ENCODE measurements around the gene ZNF317. TPM values are rescaled to one million over a fixed set of nuclear protein-coding genes. Genes with fewer than 3 reads are reported as not detected.

ZNF317 gene
- total RNA-seq, 2 donors from 2014 or later, result 36.7 to 40.1 TPM

- Histone ChIP-seq H3K36me3 (ENCODE audit: control insufficient read depth, insufficient read depth, low read length) (peaks cover 95% of the 10 kb centered on the region), H3K9ac (ENCODE audit: extremely low read depth, low read length, poor library complexity, severe bottlenecking) (no peak overlapping the region), H3K4me1 (ENCODE audit: control insufficient read depth, insufficient read depth, low read length) (no peaks in the 10 kb centered on the region), H3K27ac (ENCODE audit: low read depth, low read length) (no peak overlapping the region), H3K4me3 (ENCODE audit: low read length) (no peak overlapping the region), H3K27me3 (ENCODE audit: control insufficient read depth, insufficient read depth, low read length, poor library complexity, severe bottlenecking) (no peaks in the 10 kb centered on the region), H3K9me3 (ENCODE audit: control insufficient read depth, low read length) (peaks cover 96% of the 10 kb centered on the region)
- peaks cover 75% of the 10 kb centered on the region for H3K9me3 Mint-ChIP-seq
- peaks cover 96% of the 10 kb centered on the region for H3K36me3 Mint-ChIP-seq (ENCODE audit: low read depth)
- TF ChIP-seq, protein P1, sequence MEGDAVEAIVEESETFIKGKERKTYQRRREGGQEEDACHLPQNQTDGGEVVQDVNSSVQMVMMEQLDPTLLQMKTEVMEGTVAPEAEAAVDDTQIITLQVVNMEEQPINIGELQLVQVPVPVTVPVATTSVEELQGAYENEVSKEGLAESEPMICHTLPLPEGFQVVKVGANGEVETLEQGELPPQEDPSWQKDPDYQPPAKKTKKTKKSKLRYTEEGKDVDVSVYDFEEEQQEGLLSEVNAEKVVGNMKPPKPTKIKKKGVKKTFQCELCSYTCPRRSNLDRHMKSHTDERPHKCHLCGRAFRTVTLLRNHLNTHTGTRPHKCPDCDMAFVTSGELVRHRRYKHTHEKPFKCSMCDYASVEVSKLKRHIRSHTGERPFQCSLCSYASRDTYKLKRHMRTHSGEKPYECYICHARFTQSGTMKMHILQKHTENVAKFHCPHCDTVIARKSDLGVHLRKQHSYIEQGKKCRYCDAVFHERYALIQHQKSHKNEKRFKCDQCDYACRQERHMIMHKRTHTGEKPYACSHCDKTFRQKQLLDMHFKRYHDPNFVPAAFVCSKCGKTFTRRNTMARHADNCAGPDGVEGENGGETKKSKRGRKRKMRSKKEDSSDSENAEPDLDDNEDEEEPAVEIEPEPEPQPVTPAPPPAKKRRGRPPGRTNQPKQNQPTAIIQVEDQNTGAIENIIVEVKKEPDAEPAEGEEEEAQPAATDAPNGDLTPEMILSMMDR (conservative IDR thresholded peaks at IDR 0.05), result no peak
- H3K4me3 Mint-ChIP-seq, result no peak overlapping the region
- H3K4me1 Mint-ChIP-seq, result no peaks in the 10 kb centered on the region
- H3K27me3 Mint-ChIP-seq (ENCODE audit: insufficient read depth), result no peaks in the 10 kb centered on the region
- WGBS, 2 experiments (ENCODE audit: insufficient coverage in 1 of 2, insufficient read length in 1 of 2), result 94 to 97% methylated on average over 13 of the region's 13 CpGs
- no peak for DNase-seq
- H3K27ac Mint-ChIP-seq, result no peak overlapping the region
Observed at GRCh38 chr19:9159891-9160290, 19.7 kb downstream of the ZNF317 start.

DNA sequence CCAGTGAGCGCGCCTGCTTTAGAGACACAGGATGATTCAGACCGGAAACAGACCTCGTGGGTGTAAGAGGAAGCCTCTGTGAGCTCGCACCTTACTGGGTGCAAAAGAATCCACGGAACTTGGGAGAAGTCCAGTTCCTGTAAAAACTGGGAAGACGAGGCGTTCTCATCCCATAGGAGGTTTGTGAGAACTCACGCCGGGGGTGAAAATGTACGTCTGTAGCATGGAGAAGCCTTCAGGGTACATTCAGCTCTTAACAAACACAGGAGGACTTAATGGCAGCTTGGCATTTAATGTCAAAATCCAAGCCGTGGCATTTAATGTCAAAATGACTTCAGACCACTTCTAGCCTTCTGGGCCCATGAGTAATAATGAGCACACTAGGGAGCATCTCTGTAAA lies 21.2 kb downstream of the ZNF317 start:
- no peak overlapping the region for H3K4me3 Mint-ChIP-seq
- H3K36me3 ChIP-seq (ENCODE audit: control insufficient read depth, insufficient read depth, low read length), result peaks cover 79% of the 10 kb centered on the region

GRCh38 chr19:9165261-9165660 lies 25.1 kb downstream of the ZNF317 start:
- peaks cover 32% of the 10 kb centered on the region for H3K9me3 Mint-ChIP-seq
- Histone ChIP-seq H3K27ac (ENCODE audit: low read depth, low read length) (no peak overlapping the region), H3K9ac (ENCODE audit: extremely low read depth, low read length, poor library complexity, severe bottlenecking) (no peak overlapping the region), H3K9me3 (ENCODE audit: control insufficient read depth, low read length) (peaks cover 48% of the 10 kb centered on the region), H3K4me1 (ENCODE audit: control insufficient read depth, insufficient read depth, low read length) (no peaks in the 10 kb centered on the region), H3K27me3 (ENCODE audit: control insufficient read depth, insufficient read depth, low read length, poor library complexity, severe bottlenecking) (no peaks in the 10 kb centered on the region), H3K36me3 (ENCODE audit: control insufficient read depth, insufficient read depth, low read length) (peaks cover 43% of the 10 kb centered on the region), H3K4me3 (ENCODE audit: low read length) (no peak overlapping the region)
- no peak overlapping the region for H3K27ac Mint-ChIP-seq
- TF ChIP-seq, protein P1 (conservative IDR thresholded peaks at IDR 0.05), result no peak
- no peak overlapping the region for H3K4me3 Mint-ChIP-seq
- DNase-seq, result no peak
- H3K36me3 Mint-ChIP-seq (ENCODE audit: low read depth), result peaks cover 55% of the 10 kb centered on the region
- H3K4me1 Mint-ChIP-seq, result no peaks in the 10 kb centered on the region
- no peaks in the 10 kb centered on the region for H3K27me3 Mint-ChIP-seq (ENCODE audit: insufficient read depth)
- 96 to 100% methylated on average over 2 to 3 of the region's 3 CpGs for WGBS, 2 experiments (ENCODE audit: insufficient coverage in 1 of 2, insufficient read length in 1 of 2)

More for the DNA sequence above, 21.2 kb downstream of the ZNF317 start:
- Histone ChIP-seq H3K9me3 (ENCODE audit: control insufficient read depth, low read length) (peaks cover 81% of the 10 kb centered on the region), H3K27me3 (ENCODE audit: control insufficient read depth, insufficient read depth, low read length, poor library complexity, severe bottlenecking) (no peaks in the 10 kb centered on the region), H3K9ac (ENCODE audit: extremely low read depth, low read length, poor library complexity, severe bottlenecking) (no peak overlapping the region), H3K27ac (ENCODE audit: low read depth, low read length) (no peak overlapping the region), H3K4me1 (ENCODE audit: control insufficient read depth, insufficient read depth, low read length) (no peaks in the 10 kb centered on the region), H3K4me3 (ENCODE audit: low read length) (peak overlapping the region; percentile 65)
- TF ChIP-seq, protein P1 (conservative IDR thresholded peaks at IDR 0.05), result no peak
- Mint-ChIP-seq H3K27ac (no peak overlapping the region), H3K36me3 (ENCODE audit: low read depth) (peaks cover 90% of the 10 kb centered on the region), H3K9me3 (peaks cover 62% of the 10 kb centered on the region), H3K27me3 (ENCODE audit: insufficient read depth) (no peaks in the 10 kb centered on the region), H3K4me1 (no peaks in the 10 kb centered on the region)
- WGBS, 2 experiments (ENCODE audit: insufficient coverage in 1 of 2, insufficient read length in 1 of 2), result 97% methylated on average over 12 of the region's 12 CpGs
- no peak for DNase-seq
